HepG2 (cell line): ENCODE data around the gene ZNF48. TPM values are rescaled to one million over a fixed set of nuclear protein-coding genes. Genes with fewer than 3 reads are reported as not detected.

Source experiments
- EED ChIP-seq: sonication (generic); formaldehyde crosslinking; IDR thresholded peaks from 2 replicates; pipeline ENCODE4 v1.5.0; 2020; ENCODE audit warnings: mild to moderate bottlenecking, missing genetic modification reagents
- GFI1 ChIP-seq: sonication (generic); formaldehyde crosslinking; IDR thresholded peaks from 2 replicates; pipeline ENCODE4 v1.5.0; 2020; ENCODE audit warnings: missing genetic modification reagents, mild to moderate bottlenecking, borderline replicate concordance
- GLI4 ChIP-seq: sonication (generic); formaldehyde crosslinking; IDR thresholded peaks from 2 replicates; pipeline ENCODE4 v1.5.1; 2020; ENCODE audit warnings: missing genetic modification reagents, mild to moderate bottlenecking, moderate library complexity, borderline replicate concordance
- HCFC1 ChIP-seq: fragments of 150-350 bp; IDR thresholded peaks from 2 replicates; pipeline ENCODE4 v1.6.1; 2014; ENCODE audit warnings: low read depth, low read length
- HHEX ChIP-seq: IDR thresholded peaks from 2 replicates; pipeline ENCODE4 v1.6.1; 2016; ENCODE audit warnings: control low read depth
- IRX3 ChIP-seq: sonication (generic); formaldehyde crosslinking; IDR thresholded peaks from 2 replicates; pipeline ENCODE4 v1.8.1; 2023; ENCODE audit warnings: mild to moderate bottlenecking, low read depth, missing genetic modification reagents, borderline replicate concordance
- JDP2 ChIP-seq: sonication (generic); formaldehyde crosslinking; IDR thresholded peaks from 2 replicates; pipeline ENCODE4 v1.8.1; 2022; ENCODE audit warnings: missing genetic modification reagents, borderline replicate concordance
- KMT2A ChIP-seq: sonication (generic); formaldehyde crosslinking; IDR thresholded peaks from 2 replicates; pipeline ENCODE4 v1.4.0; 2020; ENCODE audit warnings: missing genetic modification reagents
- NCOA2 ChIP-seq: sonication (generic); formaldehyde crosslinking; IDR thresholded peaks from 2 replicates; pipeline ENCODE4 v1.8.0; 2022; ENCODE audit warnings: inconsistent platforms
- NPAS2 ChIP-seq: sonication (generic); formaldehyde crosslinking; IDR thresholded peaks from 2 replicates; pipeline ENCODE4 v1.8.0; 2022; ENCODE audit warnings: mild to moderate bottlenecking, missing genetic modification reagents, borderline replicate concordance
- NR2F2 ChIP-seq: IDR thresholded peaks from 2 replicates; pipeline ENCODE4 v1.6.1; 2012; ENCODE audit warnings: low read depth, inconsistent platforms, borderline replicate concordance
- TAF1 ChIP-seq: sonication (generic); formaldehyde crosslinking; IDR thresholded peaks from 2 replicates; pipeline ENCODE4 v1.4.0; 2020; ENCODE audit warnings: missing genetic modification reagents
- ZNF160 ChIP-seq: sonication (generic); formaldehyde crosslinking; IDR thresholded peaks from 2 replicates; pipeline ENCODE4 v1.8.0; 2022; ENCODE audit warnings: mild to moderate bottlenecking, inconsistent platforms, missing genetic modification reagents
- ZNF329 ChIP-seq: sonication (generic); formaldehyde crosslinking; IDR thresholded peaks from 2 replicates; pipeline ENCODE4 v1.9.0; 2021; ENCODE audit warnings: low read depth, mild to moderate bottlenecking, missing genetic modification reagents
- ZNF350 ChIP-seq: sonication (generic); formaldehyde crosslinking; IDR thresholded peaks from 2 replicates; pipeline ENCODE4 v1.4.0; 2020; ENCODE audit warnings: mild to moderate bottlenecking, low read depth, missing genetic modification reagents, borderline replicate concordance
- ZNF569 ChIP-seq: sonication (generic); formaldehyde crosslinking; IDR thresholded peaks from 2 replicates; pipeline ENCODE4 v1.5.0; 2020; ENCODE audit warnings: mild to moderate bottlenecking, missing genetic modification reagents, moderate library complexity, borderline replicate concordance
- polyA plus RNA-seq, 8 experiments: library from polyadenylated mRNA; depleted of rRNA in 3 of 8; stranded (reverse) in 7 of 8; unstranded in 1 of 8; fragments of >200 nt; fragmentation: Illumina TruSeq in 4 of 8; extraction: Trizol in 4 of 8; gene quantifications; 2 replicates each; pipeline versions ENCODE4 v1.2.1 to v1.2.3, GENCODE V29; 2011 to 2016; ENCODE audit warnings: low read depth in 4 of 8, missing spikeins in 1 of 8, mixed read lengths in 1 of 8; ENCODE audit not compliant: insufficient read depth in 1 of 8
- total RNA-seq, 5 experiments: library from RNA; depleted of rRNA; stranded (reverse); fragments of >200 nt; fragmentation: Illumina TruSeq; extraction: Trizol; gene quantifications; 2 replicates each; pipeline ENCODE4 v1.2.3, GENCODE V29; 2016; ENCODE audit warnings: low read depth in 1 of 5
- TF ChIP-seq, protein P1 (sequence below): sonication (generic); formaldehyde crosslinking; IDR thresholded peaks from 2 replicates; pipeline ENCODE4 v1.4.0; 2020; ENCODE audit warnings: mild to moderate bottlenecking, missing genetic modification reagents
- TF ChIP-seq, protein P2 (sequence below): sonication (generic); formaldehyde crosslinking; IDR thresholded peaks from 2 replicates; pipeline ENCODE4 v1.5.0; 2020; ENCODE audit warnings: missing genetic modification reagents
- TF ChIP-seq, protein P3 (sequence below): sonication (generic); formaldehyde crosslinking; IDR thresholded peaks from 2 replicates; pipeline ENCODE4 v1.4.0; 2020; ENCODE audit warnings: mild to moderate bottlenecking, missing genetic modification reagents
- TF ChIP-seq, protein P4 (sequence below): sonication (generic); formaldehyde crosslinking; conservative IDR thresholded peaks from 2 replicates; pipeline ENCODE4 v1.8.0; 2022; ENCODE audit warnings: missing genetic modification reagents

The ZNF48 gene
- total and polyA plus RNA-seq, 2 of the 13 experiments (the other 11 are each of a cell fraction or from before 2014, with no cell fraction given), result 9.9 to 12.3 TPM

GRCh38 chr16:30407102-30407803 lies 12.0 kb downstream of the ZNF48 start, which contains the start of gene ZNF771 (continued):
- TF ChIP-seq, protein P1, sequence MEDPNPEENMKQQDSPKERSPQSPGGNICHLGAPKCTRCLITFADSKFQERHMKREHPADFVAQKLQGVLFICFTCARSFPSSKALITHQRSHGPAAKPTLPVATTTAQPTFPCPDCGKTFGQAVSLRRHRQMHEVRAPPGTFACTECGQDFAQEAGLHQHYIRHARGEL (CRISPR knock-in tag), result no peak
- TF ChIP-seq, protein P2, sequence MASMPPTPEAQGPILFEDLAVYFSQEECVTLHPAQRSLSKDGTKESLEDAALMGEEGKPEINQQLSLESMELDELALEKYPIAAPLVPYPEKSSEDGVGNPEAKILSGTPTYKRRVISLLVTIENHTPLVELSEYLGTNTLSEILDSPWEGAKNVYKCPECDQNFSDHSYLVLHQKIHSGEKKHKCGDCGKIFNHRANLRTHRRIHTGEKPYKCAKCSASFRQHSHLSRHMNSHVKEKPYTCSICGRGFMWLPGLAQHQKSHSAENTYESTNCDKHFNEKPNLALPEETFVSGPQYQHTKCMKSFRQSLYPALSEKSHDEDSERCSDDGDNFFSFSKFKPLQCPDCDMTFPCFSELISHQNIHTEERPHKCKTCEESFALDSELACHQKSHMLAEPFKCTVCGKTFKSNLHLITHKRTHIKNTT (CRISPR knock-in tag), result no peak
- TF ChIP-seq NCOA2 (CRISPR knock-in tag) (peak; percentile 40; the same call in 1 of the 2 replicates), HCFC1 (no peak), IRX3 (CRISPR knock-in tag) (0 out of 2 replicates have a peak, but pooled peaks have one; percentile 8), NR2F2 (no peak), GFI1 (CRISPR knock-in tag) (peak; percentile 78; the same call in 1 of the 2 replicates), NPAS2 (CRISPR knock-in tag) (no peak), TAF1 (CRISPR knock-in tag) (peak; percentile 97), ZNF160 (CRISPR knock-in tag) (peak; percentile 28; the same call in 1 of the 2 replicates), GLI4 (CRISPR knock-in tag) (0 out of 2 replicates have a peak, but pooled peaks have one; percentile 64), ZNF569 (CRISPR knock-in tag) (no peak), ZNF350 (CRISPR knock-in tag) (peak; percentile 90), HHEX (CRISPR knock-in tag) (no peak), KMT2A (CRISPR knock-in tag) (0 out of 2 replicates have a peak, but pooled peaks have one; percentile 43), EED (CRISPR knock-in tag) (peak; percentile 89), ZNF329 (CRISPR knock-in tag) (peak; percentile 79; the same call in 1 of the 2 replicates), JDP2 (CRISPR knock-in tag) (no peak)
- TF ChIP-seq, protein P3, sequence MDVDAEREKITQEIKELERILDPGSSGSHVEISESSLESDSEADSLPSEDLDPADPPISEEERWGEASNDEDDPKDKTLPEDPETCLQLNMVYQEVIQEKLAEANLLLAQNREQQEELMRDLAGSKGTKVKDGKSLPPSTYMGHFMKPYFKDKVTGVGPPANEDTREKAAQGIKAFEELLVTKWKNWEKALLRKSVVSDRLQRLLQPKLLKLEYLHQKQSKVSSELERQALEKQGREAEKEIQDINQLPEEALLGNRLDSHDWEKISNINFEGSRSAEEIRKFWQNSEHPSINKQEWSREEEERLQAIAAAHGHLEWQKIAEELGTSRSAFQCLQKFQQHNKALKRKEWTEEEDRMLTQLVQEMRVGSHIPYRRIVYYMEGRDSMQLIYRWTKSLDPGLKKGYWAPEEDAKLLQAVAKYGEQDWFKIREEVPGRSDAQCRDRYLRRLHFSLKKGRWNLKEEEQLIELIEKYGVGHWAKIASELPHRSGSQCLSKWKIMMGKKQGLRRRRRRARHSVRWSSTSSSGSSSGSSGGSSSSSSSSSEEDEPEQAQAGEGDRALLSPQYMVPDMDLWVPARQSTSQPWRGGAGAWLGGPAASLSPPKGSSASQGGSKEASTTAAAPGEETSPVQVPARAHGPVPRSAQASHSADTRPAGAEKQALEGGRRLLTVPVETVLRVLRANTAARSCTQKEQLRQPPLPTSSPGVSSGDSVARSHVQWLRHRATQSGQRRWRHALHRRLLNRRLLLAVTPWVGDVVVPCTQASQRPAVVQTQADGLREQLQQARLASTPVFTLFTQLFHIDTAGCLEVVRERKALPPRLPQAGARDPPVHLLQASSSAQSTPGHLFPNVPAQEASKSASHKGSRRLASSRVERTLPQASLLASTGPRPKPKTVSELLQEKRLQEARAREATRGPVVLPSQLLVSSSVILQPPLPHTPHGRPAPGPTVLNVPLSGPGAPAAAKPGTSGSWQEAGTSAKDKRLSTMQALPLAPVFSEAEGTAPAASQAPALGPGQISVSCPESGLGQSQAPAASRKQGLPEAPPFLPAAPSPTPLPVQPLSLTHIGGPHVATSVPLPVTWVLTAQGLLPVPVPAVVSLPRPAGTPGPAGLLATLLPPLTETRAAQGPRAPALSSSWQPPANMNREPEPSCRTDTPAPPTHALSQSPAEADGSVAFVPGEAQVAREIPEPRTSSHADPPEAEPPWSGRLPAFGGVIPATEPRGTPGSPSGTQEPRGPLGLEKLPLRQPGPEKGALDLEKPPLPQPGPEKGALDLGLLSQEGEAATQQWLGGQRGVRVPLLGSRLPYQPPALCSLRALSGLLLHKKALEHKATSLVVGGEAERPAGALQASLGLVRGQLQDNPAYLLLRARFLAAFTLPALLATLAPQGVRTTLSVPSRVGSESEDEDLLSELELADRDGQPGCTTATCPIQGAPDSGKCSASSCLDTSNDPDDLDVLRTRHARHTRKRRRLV (CRISPR knock-in tag), result peak; percentile 89
- TF ChIP-seq, protein P4, sequence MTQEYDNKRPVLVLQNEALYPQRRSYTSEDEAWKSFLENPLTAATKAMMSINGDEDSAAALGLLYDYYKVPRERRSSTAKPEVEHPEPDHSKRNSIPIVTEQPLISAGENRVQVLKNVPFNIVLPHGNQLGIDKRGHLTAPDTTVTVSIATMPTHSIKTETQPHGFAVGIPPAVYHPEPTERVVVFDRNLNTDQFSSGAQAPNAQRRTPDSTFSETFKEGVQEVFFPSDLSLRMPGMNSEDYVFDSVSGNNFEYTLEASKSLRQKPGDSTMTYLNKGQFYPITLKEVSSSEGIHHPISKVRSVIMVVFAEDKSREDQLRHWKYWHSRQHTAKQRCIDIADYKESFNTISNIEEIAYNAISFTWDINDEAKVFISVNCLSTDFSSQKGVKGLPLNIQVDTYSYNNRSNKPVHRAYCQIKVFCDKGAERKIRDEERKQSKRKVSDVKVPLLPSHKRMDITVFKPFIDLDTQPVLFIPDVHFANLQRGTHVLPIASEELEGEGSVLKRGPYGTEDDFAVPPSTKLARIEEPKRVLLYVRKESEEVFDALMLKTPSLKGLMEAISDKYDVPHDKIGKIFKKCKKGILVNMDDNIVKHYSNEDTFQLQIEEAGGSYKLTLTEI, result no peak
